Measurements from ENCODE around the gene PROC. TPM values are rescaled to one million over a fixed set of nuclear protein-coding genes. Genes with fewer than 3 reads are reported as not detected.

The PROC gene
- total RNA-seq, 1 experiment from 2014 or later: 0.59 TPM

GRCh38 chr2:127422559-127423477 is 4.6 kb downstream of the PROC start:
- Mint-ChIP-seq H3K27ac (ENCODE audit: unreplicated experiment) (no peak overlapping the region), H3K4me3 (ENCODE audit: low read depth, unreplicated experiment) (peak overlapping the region; percentile 87), H3K27me3 (ENCODE audit: unreplicated experiment) (peaks cover 42% of the 10 kb centered on the region), H3K4me1 (ENCODE audit: low read depth, unreplicated experiment) (peaks cover 9% of the 10 kb centered on the region), H3K36me3 (ENCODE audit: insufficient read depth, unreplicated experiment) (peaks cover 22% of the 10 kb centered on the region), H3K9me3 (ENCODE audit: low read depth, unreplicated experiment) (no peaks in the 10 kb centered on the region)
- peak; percentile 41 for DNase-seq
- BruUV-seq (replicated peaks): no TSS peak
- no peak for TF ChIP-seq CTCF (IDR thresholded peaks at IDR 0.05; ENCODE audit: unreplicated experiment)
- intact Hi-C loops (cut with micrococcal nuclease; ENCODE audit: unreplicated experiment): no loop called here
- CTCF ChIA-PET: interaction anchor here (0.8 to 1.3 kb wide), 3 partner anchors 15 to 56 kb away, joined by 3 to 4 read pairs (median 3); no protein-coding TSS in a partner anchor

- H3K36me3 Mint-ChIP-seq (ENCODE audit: insufficient read depth, unreplicated experiment): peaks cover 22% of the 10 kb centered on the region
- BruUV-seq (replicated peaks): no TSS peak
- H3K4me1 Mint-ChIP-seq (ENCODE audit: low read depth, unreplicated experiment): peaks cover 9% of the 10 kb centered on the region
- CTCF ChIA-PET: interaction anchor here (0.8 to 1.3 kb wide), 3 partner anchors 15 to 56 kb away, joined by 3 to 4 read pairs (median 3); no protein-coding TSS in a partner anchor
- H3K27ac Mint-ChIP-seq (ENCODE audit: unreplicated experiment): peak overlapping the region; percentile 12
- DNase-seq: peak; percentile 43
- H3K9me3 Mint-ChIP-seq (ENCODE audit: low read depth, unreplicated experiment): no peaks in the 10 kb centered on the region
- peaks cover 42% of the 10 kb centered on the region for H3K27me3 Mint-ChIP-seq (ENCODE audit: unreplicated experiment)
- H3K4me3 Mint-ChIP-seq (ENCODE audit: low read depth, unreplicated experiment): peak overlapping the region; percentile 87
- intact Hi-C loops (cut with micrococcal nuclease; ENCODE audit: unreplicated experiment): no loop called here
- TF ChIP-seq CTCF (IDR thresholded peaks at IDR 0.05; ENCODE audit: unreplicated experiment): no peak
These were observed 5.2 kb downstream of the PROC start for GRCh38 chr2:127423478-127423843.

GRCh38 chr2:127423880-127424279 is 5.7 kb downstream of the PROC start:
- CTCF ChIA-PET: interaction anchor here (1.3 kb wide), 1 partner anchor 22 kb away, joined by 3 read pairs; no protein-coding TSS in a partner anchor
- H3K4me1 Mint-ChIP-seq (ENCODE audit: low read depth, unreplicated experiment): peaks cover 9% of the 10 kb centered on the region
- peak overlapping the region; percentile 87 for H3K4me3 Mint-ChIP-seq (ENCODE audit: low read depth, unreplicated experiment)
- no TSS peak for BruUV-seq (replicated peaks)
- DNase-seq: no peak
- no peaks in the 10 kb centered on the region for H3K9me3 Mint-ChIP-seq (ENCODE audit: low read depth, unreplicated experiment)
- H3K27ac Mint-ChIP-seq (ENCODE audit: unreplicated experiment): peak overlapping the region; percentile 12
- H3K36me3 Mint-ChIP-seq (ENCODE audit: insufficient read depth, unreplicated experiment): peaks cover 22% of the 10 kb centered on the region
- TF ChIP-seq CTCF (IDR thresholded peaks at IDR 0.05; ENCODE audit: unreplicated experiment): no peak
- H3K27me3 Mint-ChIP-seq (ENCODE audit: unreplicated experiment): peaks cover 42% of the 10 kb centered on the region
- intact Hi-C loops (cut with micrococcal nuclease; ENCODE audit: unreplicated experiment): no loop called here

- intact Hi-C loops (cut with micrococcal nuclease; ENCODE audit: unreplicated experiment): no loop called here
- DNase-seq: no peak
- no peak overlapping the region for H3K4me3 Mint-ChIP-seq (ENCODE audit: low read depth, unreplicated experiment)
- CTCF ChIA-PET: no interaction called here
- H3K27me3 Mint-ChIP-seq (ENCODE audit: unreplicated experiment): peaks cover 42% of the 10 kb centered on the region
- H3K4me1 Mint-ChIP-seq (ENCODE audit: low read depth, unreplicated experiment): peaks cover 9% of the 10 kb centered on the region
- H3K36me3 Mint-ChIP-seq (ENCODE audit: insufficient read depth, unreplicated experiment): peaks cover 22% of the 10 kb centered on the region
- BruUV-seq (replicated peaks): no TSS peak
- H3K9me3 Mint-ChIP-seq (ENCODE audit: low read depth, unreplicated experiment): no peaks in the 10 kb centered on the region
- H3K27ac Mint-ChIP-seq (ENCODE audit: unreplicated experiment): no peak overlapping the region
- TF ChIP-seq CTCF (IDR thresholded peaks at IDR 0.05; ENCODE audit: unreplicated experiment): no peak
These were observed 6.6 kb downstream of the PROC start for GRCh38 chr2:127424598-127425520.

Data from Calu3 (cell line).